ENCODE results near the gene NOL3.

Gene NOL3

DNA sequence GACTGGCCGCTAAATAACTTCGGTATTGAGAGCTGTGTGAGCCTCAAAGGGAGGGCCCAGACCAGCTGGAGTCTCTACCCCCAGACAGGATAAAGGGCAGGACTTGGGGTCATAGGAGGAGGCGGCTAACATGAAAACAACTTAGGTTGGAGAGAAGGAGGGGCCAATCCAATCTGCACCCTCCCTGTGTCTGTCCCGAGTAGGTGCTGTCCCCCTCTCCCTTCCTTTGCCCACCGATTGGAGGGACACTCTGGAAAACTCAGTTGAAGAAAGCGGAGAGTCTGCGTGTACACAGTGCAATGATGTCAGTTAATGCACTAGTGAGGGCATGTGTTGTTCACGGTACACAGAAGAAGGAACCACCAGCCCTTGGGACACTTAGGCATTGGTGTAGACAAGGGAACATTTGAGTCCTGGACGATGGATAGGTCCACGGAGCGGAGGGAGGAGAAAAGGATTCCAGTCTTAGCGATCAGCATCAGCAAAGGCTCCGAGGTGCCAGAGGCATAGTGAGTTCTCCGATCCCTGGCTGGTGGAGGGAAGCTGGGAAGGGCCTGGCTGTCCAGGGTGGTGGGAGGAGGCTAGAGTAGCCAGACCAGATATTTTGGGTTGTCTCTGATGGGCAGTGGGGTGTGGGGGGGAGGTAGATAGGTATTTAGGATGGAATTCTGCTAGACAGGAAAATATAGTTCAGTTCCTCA is 761 bp downstream of the NOL3 start:
- DNase-seq (ENCODE audit: low read depth), result no peak

DNA sequence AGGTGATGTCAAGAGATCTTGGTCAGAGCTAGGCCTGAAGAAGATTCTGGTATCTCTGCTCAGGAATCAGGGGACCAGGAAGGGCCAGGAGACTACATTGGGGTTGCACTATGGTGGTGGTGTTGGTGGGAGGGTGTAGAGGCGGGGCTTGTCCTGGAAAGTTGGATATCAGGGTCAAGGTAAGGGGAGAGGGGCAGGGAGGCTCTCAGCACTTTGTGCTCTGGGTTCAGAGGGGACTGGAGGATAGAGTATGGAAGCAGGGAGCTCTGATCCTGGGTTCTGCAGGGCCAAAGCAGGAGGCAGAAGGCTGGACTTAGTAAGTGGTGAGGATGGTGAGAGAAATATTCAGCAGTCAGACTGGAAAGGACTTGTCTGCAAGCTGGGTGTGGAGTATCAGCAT is 3.0 kb downstream of the NOL3 start:
- DNase-seq (ENCODE audit: low read depth), result no peak

DNA sequence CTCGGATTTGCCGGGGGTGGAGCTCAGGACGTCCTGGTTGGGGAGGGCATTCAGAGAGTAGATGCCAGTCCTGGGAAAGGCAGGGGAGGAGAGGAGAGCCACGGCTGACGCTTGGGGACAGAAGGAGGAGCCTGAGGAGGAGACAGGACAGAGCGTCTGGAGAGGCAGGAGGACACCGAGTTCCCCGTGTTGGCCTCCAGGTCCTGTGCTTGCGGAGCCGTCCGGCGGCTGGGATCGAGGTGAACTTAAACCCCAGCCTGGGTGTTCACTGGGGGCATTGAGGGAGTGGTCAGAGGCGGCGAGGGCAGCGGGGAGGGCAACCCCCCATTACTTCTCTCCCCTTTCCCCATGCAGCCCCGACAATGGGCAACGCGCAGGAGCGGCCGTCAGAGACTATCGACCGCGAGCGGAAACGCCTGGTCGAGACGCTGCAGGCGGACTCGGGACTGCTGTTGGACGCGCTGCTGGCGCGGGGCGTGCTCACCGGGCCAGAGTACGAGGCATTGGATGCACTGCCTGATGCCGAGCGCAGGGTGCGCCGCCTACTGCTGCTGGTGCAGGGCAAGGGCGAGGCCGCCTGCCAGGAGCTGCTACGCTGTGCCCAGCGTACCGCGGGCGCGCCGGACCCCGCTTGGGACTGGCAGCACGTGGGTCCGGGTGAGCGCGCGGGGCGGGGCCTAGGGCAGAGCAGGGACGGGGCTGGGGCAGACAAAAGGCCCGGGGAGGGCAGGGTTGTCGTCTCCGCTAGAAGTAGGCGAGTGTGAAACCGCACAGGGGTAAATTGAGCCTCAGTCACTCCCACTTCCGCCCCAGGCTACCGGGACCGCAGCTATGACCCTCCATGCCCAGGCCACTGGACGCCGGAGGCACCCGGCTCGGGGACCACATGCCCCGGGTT is 3.7 kb downstream of the NOL3 start:
- peak; percentile 58 for DNase-seq (ENCODE audit: low read depth)

DNA sequence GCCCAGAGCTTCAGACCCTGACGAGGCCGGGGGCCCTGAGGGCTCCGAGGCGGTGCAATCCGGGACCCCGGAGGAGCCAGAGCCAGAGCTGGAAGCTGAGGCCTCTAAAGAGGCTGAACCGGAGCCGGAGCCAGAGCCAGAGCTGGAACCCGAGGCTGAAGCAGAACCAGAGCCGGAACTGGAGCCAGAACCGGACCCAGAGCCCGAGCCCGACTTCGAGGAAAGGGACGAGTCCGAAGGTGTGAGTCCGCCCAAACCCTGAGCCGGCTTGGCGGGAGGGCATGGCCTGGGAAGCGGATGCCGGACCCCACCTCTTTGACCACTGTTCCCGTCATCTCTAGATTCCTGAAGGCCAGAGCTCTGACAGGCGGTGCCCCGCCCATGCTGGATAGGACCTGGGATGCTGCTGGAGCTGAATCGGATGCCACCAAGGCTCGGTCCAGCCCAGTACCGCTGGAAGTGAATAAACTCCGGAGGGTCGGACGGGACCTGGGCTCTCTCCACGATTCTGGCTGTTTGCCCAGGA is 4.4 kb downstream of the NOL3 start:
- DNase-seq (ENCODE audit: low read depth), result no peak

DNA sequence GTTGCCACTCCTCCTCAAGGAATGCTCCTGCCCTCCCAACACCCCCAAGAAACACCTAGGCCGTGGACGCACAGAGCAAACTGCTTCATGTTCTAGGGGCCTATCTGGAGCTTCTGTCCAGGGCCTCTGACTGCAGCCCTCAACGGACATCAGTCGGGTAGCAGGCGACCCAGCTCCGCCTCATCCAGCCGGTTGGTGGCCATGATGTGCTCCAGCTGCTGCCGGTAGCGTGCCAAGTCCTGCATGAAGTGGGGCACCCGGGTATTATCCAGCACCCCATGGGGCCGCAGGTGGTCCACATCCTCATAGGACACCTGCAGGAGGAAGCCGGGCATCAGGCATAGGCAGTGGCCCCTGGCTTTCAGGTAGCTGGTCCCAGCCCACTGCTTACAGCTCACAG is 6.3 kb downstream of the NOL3 start:
- no peak for DNase-seq (ENCODE audit: low read depth)

DNA sequence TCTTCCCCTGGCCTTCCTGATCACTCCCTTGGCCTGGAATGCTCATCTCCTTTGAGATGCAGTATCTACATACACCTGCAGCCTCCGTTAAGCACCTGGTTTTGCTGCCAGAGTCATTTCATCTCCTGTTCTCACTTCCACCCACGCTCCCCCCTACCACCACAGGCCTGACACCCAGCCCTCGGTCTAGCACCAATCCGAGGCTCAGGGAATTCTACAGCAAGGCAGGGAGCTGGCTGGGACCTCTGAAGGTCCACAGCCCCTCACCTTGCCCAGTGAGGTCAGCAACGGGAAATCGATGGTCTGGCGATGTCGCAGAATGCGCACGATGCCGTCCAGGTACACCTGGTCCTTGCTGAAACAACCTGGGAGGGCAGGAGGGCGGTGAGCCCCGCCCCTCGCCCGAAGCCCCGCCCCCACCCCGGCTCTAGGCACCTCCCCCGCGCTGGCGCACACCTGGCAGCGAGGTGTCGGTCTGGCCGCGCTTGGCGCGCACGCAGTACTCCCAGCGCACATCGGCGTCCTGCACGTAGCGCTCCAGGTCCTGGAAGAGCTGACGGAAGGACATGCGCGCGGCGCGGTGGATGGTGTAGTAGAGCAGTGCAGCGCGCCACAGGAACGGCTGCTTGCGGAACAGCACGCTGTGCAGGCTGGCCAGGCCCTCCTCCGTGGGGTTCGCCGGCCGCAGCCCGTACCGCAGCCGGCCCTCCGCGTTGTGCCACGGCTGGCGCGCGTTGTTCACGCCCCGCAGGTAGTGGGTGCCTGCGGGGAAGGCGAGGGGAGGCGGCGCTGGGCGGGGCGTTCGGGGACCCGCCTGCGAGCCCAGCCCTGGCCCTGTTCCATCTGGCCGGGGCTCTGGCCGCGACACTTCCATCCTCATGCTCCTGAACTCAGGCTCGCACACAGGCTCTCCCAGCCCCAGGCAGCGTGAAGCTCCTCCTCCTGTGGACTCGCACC is 7.7 kb downstream of the NOL3 start:
- DNase-seq (ENCODE audit: low read depth), result peak; percentile 57

DNA sequence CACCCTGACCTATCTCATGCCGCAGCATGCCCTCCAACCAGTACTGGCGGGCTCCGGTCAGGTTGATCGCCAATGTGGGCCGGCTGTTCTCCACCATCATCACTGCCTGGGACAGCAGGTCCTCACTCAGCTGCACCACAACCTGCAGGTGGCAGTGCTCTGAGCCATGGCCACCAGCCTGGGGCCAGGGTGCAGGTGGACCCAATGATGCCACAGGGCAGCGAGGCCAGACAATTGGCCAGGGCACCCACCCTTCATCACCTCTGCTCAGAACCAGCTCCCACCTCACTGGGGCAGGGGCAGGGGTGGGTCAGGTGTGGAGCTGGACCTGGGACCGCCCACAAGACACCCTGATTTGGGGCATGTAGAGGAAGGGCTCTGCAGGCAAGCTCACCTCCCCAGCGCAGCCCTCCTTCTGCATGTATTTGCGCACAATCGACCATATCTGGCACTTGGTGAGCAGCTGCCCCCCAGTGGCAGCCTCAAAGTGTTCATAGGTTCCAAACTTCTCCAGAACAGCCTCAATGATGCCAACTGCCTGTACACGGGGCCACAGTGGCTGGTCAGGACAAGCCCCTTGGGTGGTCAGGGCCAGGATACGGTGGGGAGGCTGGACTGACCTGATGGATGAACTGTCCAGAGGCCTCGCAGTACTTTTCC is 9.2 kb downstream of the NOL3 start:
- DNase-seq (ENCODE audit: low read depth), result no peak

DNA sequence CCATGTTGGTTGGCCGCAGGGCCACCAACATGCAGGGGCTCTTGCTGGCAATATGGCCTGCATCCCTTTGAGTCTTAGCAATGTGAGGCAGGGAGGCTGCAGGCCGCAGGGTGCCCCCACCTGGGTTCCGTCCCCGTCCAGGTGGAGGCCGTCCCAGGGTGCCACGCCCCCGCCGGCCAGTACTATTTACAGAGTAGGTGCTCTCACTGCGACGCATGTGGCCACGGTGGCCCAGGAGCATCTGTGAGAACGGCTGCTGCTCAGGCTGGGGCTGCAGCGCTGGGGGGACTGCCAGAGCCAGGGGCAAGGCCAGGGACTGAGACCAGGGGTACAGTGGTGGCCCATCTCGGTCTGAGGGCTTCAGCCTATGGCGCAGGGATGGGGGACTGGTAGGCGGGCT is 9.8 kb downstream of the NOL3 start:
- DNase-seq (ENCODE audit: low read depth), result no peak

DNA sequence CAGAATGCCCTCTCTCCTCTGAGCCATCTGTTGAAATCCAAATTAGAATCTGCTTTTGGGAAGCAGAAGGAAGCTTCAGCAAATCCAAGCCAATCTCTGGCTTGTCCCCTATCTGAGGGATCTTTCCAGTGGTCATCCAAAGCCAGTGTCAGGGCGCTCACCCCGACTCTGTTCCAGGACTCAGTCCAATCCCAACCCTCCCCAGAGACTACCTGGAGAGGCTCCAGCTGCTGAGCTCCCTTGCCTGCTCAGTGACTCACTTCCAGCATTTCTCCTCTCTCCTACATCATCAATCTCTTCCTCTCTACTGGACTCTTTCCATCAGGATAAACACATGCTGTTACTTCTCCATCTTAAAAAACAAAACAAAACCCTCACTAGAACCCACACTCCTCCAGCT is 11.0 kb downstream of the NOL3 start:
- DNase-seq (ENCODE audit: low read depth), result no peak

DNA sequence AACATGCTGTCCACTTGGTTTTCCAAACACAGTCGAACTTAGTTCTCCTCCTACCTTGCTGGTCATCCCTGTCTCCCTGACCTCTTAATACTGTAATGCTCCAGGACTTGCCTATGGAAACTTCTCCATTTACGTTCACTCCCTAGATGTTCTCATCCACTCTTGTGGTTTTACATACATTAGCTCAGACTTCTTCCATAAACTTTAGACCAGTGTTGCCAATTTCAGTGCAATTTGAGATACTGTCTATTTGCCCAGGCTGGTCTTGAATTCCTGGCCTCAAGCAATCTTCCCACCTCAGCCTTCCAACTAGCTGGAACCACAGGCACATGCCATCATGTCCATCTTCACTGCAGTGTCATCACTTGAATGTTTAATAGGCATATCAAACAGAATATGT is 11.9 kb downstream of the NOL3 start:
- no peak for DNase-seq (ENCODE audit: low read depth)

DNA sequence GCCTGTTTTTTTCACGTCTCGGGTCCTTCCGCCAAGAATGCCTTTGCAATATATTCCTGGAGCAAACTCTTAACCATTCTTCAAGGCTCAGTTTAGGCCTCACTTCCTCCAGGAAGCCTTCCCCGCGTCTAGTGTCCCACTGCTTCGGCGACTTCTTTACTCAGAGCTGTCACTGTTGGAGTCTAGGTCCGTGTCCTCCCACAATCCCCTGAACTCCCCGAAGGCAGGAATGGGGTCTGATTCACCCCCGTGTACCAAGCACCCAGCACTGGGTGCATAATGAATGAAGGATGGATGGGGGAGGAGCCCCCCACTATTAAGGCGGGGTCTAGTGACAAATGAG is 12.9 kb downstream of the NOL3 start:
- DNase-seq (ENCODE audit: low read depth), result no peak

DNA sequence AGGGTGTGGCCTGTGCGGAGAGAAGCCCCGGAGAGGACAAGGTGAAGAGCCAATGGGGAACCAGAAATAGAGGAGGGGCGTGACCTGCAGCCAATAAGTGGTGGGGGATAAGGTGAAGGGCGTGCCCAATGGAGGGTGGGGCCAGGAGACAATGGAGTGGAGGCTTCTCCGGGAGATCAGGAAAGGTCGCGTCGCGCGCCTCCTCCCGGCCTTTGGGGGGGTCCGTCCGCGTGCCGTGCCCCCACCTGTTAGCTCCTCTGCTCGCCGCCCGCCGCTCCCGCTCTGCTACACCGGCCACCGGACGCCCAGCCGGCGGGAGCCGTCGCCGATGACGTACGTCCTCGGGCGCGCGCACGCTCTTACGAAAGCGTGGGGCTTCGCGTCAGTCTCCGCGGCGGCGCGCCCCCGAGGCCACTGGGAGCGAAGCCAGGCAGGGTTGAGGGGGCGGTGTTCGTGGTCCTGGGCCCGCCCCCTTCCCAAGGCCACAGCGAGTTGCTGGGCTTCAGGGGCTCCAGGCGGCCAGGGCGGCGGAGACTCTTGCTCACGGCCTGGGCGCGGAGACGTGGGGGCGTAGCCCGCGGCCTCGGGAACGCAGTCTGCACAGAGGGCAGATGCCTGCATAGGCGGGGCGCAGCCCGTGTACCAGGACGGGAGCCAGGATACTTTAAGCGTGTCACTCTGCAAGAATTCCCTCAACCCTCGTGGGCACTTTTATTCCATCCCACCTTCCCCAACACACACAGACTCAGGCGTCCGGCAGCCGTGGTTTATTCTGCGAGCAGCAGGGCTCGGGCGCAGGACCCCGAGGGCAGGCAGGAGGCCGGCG is 13.5 kb downstream of the NOL3 start, which contains the start of gene MATCAP1:
Gene MATCAP1, minus strand, starts transcription at position 337 of the 826 bp plus-strand sequence. CDS start 3,353 bp downstream, outside the sequence.
- peak; percentile 93 for DNase-seq (ENCODE audit: low read depth)

DNA sequence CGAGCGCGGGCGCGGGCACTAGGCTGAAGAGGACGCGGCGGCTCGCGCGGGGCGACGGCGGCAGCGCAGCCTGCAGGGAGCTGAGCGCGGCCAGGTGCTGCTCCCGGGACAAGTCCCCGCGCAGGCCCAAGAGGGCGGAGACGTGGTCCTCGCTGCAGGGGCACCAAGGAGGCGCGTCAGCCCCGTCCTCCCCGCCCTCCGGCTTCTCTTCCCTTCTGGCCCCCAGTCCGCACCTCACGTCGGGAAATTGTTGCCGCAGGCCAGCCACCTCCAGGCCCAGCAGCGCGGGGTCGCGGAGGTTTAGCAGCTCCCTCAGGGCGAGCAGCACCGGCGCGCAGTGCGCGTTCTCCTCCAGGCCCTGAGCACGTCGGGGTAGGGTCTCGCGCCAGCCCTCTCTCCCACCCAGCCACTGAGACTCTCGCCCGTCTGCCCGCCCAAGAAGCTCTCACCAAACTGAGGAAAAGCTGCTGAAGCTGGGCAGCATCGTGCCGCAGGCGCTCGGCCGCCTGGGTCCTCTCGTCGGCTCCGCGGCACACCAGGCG is 14.2 kb downstream of the NOL3 start:
- DNase-seq (ENCODE audit: low read depth), result no peak

DNA sequence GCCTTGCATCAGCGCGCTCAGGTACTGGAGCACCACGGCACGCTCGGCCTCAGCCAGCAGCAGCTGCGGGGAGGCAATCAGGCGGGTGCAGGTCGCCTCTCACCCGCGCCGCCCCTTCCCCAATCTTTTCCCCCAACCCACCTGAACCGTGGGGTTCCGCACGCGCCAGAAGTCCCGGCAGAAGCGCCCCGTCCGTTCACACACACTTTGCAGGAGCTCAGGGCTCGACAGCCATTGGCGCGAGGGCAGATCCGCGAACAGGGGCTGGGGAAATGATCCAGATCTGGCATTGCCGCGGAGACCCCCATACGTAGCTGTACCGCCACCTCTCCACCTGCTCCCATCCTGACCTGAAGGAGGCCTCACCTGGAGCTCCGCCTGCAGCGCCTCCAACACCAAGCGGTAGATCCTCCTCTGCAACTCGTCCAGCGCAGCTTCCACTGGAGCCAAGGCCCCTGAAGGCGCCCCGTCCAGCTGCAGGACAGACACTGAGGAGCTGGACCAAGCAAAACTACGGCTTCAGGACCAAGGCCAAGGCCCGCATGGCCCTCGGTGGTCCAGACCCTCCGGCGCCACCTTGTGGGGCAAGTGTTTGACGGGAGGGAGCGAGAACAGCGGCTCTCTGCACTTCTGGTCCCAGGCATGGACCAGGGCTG is 14.8 kb downstream of the NOL3 start:
- DNase-seq (ENCODE audit: low read depth), result peak; percentile 56

DNA sequence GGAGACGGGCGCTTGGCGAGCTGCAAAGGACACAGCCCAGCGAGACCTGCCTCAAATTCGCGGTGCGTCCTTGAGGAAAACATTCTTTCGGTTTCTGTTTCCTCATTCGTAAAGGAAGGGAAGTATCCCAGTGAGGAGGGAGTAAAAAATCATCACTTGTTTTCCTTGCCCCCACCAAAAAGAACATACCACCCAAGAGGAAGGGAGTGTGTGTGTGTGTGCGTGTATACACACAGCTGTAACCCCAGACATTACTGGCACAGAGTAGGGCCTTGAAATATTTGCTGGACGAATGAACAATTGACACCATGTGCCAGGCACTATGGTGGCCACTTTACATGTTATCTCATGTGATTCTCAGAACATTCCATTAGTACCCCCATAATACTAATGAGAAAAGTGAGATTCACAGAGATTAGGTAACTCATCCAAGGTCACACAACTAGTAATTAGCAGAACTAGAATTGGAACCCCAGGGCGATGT is 15.4 kb downstream of the NOL3 start:
- no peak for DNase-seq (ENCODE audit: low read depth)

DNA sequence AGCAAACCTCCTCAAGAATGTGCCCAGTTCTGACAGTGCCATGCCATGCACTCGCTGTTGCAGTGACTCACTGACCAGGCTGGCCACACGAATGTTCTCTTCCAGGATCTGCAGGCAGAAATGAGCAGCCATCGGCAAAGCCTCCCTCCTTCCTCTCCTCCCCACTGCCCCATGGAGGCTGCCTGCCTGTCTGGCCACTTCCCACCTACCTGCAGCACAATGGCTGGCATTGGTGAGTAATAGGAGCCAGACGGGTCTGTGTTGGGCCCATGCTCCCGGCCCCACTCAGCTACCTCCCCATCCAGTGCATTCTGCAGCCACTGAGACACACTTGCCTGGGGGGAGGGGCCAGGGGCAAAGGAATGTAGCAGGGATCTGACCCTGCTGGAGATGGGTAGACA is 16.2 kb downstream of the NOL3 start:
- DNase-seq (ENCODE audit: low read depth), result no peak

DNA sequence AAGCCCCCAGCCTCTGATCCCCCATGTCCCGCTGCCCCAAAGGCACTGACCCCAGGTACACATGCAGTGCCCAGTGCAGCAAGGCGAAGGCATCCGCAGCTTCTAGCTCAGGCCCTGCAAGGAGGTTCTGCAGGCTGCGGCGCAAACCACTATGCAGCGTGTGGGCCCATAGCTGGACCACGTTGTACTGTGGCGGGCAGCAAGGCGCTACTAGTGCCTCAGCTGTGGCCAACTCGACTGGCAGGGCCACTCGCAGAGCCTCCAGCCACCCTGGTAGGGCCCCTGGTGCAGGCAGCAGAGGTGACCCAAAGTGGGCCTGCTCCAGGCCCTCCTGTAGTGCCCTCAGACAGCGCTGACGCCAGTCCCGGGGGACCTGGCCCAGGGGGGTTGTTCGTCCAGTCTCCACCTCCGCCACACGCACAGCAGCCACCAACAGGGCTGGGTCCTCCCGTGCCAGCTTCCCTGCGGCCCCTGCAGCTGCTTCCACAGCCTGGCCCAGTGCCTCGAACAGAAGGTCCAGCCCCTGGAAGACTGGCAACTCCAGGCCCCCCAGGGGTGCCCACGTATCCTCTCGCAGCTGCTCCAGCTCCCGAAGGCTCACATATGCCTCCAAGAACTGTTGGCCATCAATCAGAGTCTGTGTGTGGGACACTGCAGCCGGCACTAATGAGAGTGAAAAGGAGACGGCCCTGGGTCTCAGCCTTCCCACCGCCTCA is 17.0 kb downstream of the NOL3 start:
- DNase-seq (ENCODE audit: low read depth), result no peak

DNA sequence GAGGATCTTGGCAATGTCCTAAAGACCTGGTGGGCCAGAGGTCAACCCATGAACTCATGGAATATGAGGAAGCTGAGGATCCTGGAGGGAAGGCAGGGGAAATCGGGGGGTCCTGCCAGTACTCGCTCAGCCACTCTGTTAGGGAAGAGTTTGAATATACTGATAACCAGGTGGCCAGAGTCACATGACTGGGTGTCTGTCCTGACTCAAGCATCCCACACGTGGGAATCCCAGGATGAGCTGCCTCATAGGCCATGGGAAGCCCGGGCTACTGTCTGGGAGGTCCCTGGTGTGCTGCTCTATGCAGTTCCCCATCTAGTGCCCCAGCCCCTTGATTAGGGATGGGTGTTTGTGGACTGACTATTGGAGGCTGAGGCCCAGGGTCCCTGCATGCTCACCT is 18.0 kb downstream of the NOL3 start:
- DNase-seq (ENCODE audit: low read depth), result no peak

DNA sequence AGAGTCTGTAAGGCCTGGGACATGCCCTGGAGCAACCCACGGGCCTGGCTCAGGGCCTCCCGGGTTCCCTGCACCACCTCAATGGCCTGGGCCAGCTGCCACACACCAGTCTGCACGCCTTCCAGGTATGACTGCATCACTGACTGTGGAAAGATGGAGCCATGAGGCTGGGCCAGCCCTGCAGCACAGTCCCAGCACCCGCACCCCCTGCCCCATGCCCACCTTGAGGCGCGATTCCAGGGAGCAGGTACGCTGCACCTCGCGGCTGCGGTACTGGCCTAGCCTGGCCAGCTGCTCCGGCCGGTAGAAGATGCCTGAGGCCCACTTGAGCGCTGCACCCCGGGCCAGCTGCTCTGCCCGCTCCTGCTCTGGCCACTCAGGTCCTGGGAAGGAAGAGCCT is 18.5 kb downstream of the NOL3 start:
- no peak for DNase-seq (ENCODE audit: low read depth)
